CD4-positive, alpha-beta T cell treated with Interleukin-17A for 1 hour (primary cell): ENCODE data around the gene KATNBL1.
A peak's percentile ranks its signal among the peaks of the same experiment; 100 is the strongest.

Experiments
- DNase-seq: peaks from one replicate; pipeline ENCODE4 v3.0.0-alpha.2; 2020

The KATNBL1 gene, protein sequence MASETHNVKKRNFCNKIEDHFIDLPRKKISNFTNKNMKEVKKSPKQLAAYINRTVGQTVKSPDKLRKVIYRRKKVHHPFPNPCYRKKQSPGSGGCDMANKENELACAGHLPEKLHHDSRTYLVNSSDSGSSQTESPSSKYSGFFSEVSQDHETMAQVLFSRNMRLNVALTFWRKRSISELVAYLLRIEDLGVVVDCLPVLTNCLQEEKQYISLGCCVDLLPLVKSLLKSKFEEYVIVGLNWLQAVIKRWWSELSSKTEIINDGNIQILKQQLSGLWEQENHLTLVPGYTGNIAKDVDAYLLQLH

DNA sequence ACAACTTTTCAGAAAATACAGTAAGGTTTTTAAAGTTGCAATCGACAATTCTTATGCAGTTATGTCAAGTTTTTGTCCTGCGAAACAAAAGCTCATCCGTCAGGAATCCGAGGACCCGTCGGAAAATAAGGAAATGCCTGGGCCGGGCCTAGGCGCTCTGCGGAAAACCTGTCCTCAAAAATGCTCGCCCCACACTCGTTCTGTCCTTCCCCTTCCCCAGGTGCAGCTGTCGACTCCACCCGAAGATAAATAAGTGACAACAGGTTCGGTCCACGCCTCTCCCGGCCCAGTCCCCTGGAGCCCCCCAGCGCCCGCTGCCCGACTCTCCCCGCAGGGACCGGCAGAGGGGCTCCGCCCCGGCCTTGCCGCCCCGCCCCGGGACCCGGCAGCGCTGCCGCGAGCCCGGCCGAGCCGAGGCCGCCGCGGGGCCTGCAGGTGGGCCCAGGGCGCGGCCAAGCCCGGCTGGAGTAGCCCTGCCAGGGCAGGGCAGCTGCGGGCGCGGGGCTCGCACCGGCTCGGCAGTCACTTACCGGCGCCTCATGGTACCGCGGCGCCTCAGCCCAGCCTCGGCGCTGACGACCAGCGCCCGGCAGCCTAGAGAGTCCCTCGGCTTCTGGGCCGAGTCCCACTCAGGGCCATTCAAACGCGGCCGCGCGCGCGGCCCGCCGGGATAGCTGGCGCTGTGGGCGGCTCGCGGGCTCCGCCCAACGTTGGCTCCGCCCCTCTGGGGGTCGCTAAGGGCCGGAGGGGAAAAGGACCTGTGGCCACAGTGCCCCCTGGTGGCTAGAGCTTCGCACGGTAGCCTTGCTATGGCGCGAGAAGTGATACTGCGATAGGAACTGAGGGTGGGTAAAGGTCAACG is at the start of gene KATNBL1:
TSS of gene KATNBL1 (minus strand) at position 676 of the 862 bp plus-strand sequence. CDS start 46,420 bp downstream, outside the sequence.
- DNase-seq, result peak; percentile 95

DNA sequence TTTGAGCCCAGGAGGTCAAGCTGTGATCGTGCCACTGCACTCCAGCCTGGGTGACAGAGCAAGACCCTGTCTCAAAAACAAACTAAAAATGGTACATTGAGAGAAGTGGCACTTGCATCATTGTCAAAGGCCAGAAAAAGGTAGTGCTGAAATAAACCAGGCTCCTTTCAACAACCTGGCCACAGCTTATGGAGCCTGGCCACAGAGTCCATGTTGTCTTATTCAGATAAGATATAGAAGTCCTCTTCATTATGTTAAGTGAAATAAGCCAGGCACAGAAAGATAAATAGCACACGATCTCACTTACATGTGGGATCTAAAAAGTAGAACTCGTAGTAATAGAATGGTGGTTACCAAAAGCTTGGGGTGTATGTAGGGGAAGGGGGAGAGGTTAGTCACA is 49.7 kb upstream of the KATNBL1 start:
- DNase-seq, result no peak

DNA sequence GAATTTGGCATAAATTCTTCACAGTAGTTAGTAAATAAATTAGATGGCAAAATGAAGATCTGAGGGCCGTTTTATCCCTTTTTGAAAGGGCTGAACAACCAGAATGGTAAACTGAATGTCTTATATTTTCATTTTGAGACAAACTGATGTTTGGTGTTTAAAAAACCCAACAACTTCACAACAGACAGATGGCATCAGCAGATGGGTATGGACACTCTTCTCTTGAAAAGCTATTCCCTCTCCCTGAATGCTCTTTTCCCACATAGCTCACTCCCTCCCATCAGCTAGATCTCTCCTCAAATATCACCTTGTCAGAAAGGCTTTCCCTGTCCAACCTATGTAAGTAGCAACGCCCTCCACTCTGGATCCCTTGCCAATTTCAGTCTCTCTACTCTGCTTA is 48.3 kb upstream of the KATNBL1 start:
- DNase-seq, result no peak

DNA sequence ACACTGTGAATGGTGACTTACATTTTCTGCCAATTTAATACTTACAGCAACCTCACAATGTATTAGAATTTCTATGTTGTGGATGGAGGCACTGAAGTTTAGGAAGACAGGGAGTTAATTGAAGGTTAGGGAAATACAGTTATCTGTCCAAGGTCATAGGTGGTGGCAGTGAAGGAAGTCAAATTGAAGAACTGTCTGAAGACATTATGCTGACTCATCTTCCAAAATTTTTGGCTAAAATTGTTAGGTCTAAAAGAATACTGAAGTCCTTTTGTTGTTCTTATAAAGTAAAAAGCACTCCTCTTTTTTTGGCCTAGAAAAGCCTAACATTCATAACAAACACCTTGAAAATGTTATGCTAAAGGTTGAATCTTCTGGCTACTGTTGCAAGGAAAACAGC is 42.6 kb upstream of the KATNBL1 start:
- DNase-seq, result no peak

DNA sequence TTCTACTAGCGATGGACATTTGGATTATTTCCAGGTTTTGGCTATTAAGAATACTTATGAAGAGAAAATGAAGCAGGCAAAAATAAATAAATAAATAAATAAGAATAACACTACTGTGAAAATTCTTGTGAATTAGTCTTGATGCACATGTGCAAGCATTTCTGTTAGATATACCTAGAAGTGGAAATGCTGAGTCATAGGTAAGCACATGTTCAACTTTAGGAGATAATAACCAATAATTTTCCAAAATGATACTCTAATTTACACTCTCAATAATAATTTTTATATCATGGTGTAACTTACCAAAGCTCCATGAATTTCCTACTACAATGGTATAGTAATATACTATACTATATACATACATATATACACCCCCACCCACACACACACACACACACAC is 38.3 kb upstream of the KATNBL1 start:
- DNase-seq, result no peak

DNA sequence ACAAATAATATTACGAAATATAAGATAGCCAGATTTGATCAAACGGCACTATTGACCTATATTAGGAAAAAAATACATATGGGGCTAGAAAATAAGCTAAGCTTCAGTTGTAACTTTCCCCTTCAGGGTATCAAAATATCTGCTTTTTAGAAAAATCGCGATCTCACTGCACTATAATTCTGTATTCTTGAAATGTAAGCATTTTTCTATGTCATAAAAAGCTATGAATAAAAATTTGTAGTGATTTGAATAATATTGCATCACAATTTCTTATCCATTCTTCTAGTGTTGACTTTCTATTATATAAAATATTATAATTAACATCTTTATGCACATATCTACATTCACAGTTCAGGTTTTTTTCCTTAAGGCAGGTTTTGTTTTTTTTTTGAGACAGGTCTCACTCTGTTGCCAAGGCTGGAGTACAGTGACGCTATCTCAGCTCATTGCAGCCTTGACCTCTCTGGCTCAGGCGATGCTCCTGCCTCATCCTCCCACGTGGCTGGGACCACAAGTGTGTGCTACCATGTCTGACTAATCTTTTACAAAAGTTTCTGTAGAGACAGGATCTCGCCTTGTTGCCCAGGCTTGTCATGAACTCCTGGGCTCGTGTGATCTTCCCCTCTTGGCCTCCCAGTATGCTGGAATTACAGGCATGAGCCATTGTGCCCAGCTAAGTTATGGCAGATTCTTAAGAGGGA is 36.5 kb upstream of the KATNBL1 start:
- no peak for DNase-seq

DNA sequence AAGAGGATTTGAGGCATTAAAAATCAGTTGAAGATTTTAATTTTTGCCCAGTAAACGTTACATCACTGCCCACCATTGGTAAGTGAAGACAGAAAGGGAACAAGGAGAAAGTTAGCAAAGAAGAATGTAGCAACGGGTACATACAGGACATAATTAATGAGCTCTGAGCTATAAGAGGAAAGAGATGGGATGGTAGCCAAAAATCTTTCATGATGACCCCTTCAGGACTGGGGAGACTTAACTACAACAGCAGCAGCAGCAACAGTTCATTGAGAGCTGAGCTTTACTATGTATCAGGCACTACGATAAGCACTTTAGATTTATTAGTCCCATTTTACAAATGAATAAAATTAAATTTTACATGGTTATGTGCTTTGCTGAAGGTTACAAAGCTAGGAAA is 33.3 kb upstream of the KATNBL1 start:
- DNase-seq, result no peak

DNA sequence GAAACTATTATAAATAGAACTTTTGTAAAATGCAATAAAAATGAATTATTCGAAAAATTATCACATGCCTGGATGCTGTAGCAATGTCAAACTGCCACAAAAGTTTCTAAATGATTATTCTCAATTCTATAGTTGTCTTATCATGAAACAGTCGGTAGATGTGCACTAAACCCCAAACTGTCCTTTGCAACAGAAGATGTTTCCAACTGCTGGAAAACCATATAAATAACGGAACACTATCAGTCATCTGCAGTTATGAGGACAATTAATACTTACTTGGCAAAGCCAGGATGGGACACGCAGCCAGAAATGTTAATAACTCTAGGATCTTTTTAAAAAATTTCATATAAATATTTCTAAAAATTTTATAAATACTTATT is 32.4 kb upstream of the KATNBL1 start:
- no peak for DNase-seq

DNA sequence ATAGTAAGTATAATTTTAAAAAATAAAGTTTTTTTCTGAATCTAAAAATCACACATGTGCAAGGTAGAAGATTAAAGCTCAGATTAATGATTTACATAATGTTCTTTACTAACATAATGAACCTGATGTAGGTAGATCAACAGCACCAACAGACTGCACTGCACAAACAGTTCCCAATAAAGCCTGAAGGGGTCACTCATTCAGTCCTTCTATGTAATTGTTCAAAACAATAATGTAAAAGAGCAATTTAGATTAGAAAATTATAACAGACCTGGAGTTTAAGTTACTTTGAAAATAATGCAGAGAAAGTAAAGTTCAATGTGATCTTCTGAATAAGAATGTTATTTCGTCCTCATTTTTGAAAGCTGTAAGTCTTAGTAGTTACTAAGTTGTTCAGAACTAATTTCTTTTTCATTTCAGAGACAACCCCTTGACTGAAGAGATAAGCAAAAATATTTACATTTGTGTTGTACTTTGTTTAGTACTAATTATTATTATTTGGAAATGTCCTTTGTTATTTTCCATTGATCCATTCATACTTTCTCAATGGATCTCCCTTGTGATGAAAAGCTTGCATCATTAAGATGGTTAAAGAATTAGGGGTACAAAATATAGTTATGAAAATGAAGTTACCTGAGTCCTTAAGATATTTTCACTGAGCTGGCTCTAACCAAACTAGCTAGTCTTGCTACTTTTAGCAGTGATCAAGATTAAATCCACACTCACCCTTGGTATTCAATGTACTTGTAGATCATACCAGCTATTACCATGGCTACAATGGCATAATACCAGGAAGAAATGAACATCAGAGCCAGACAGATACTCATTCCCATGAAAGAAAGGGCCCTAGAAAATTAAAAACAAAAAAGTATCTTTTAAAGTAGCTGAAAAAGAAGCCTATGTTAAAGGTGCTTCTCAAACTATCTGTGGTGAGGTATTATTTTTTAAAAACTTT is 31.8 kb upstream of the KATNBL1 start:
- DNase-seq, result peak; percentile 74

DNA sequence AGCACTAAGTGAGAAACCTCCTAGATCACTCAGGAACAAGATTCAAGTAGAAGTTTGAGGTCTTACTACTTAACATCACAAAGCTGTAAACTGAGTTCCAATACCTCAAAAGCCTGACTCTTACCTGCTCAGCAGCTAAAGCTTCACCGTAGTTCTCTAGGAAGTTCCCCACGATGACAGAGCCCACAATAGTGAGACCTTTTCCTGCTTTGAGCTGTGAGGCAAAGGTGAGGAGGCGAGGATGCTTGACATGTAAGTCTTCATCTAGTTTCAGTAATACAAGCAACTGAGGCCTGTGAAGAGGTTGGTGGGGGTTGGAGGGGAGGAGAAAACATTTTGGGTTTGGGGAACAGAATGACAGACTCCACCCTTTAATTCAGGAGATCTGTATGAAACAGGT is 30.6 kb upstream of the KATNBL1 start:
- no peak for DNase-seq

DNA sequence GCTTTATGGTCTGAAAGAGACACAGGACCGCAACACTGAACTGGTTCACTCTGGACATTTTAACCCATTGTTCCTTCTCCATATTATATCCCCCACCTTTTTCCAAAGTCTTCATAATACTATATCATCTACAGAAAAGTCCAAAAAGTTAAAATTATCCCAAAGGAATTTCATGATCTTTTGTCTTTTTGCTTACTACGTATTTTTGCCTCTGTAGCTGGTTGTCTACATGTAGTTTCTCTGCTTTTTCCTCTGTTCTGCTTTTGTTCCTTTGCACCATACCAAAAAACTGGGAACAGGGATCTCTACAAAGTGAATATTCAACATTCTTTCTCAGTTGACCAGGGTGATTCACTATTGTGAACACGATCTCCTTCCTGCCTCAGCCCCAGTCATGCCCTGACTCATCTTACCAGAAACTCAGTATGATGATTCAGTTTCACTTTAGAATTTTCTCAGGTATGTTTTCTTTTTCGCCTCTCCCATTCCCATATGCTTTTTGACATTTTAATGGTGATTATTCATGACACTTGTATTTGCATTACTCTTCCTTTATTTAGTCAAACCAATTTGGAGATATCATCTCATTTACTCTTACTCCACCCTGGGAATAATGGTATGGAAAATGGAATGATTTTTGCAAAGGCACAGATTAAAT is 29.4 kb upstream of the KATNBL1 start:
- DNase-seq, result no peak

DNA sequence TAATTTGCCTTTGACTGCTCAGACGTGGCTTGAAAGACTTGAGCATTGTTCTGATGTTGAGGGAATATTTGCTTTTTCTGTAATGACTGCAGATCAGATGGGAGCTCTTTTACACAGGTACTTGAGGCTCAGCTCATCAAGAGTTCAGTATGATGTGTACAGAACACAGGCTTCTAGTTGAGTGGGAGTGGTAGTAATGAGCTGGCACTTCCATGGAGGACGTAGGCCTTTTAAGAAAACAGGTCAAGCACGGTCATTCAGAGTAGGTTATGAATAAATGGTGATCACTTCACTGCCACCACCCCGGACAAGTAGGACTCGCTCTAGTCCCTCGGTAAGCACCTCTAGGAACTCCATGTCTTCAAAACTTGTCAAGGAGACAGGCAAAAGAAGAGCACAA is 23.7 kb upstream of the KATNBL1 start:
- DNase-seq, result no peak

DNA sequence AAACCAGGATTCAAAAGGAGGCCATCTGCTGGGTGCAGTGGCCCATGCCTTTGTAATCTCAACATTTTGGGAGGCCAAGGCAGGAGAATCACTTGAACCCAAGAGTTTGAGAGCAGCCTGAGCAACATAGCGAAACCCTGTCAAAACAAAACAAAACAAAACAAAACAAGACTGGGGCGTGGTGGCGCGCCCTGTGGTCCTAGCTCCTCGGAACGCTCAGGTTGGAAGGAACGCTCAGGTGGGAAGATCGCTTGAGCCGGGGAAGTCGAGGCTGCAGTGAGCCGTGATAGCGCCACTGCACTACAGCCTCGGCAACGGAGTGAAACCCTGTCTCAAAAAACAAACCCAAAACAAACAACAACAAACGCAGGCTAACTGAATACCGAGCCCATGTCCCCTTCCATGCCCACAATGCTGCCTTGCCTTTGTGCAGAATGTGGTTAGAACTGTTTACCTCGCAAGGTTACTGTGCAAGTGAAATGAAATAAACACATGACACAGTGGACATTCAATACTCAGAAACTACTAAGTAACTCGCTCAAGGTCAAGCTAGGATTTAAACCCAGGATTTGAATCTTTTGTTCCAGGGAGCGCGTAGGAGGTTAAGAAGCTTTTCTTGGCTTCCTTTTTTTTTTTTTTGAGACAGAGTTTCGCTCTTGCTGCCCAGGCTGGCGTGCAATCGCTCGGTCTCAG is 14.2 kb upstream of the KATNBL1 start:
- no peak for DNase-seq

DNA sequence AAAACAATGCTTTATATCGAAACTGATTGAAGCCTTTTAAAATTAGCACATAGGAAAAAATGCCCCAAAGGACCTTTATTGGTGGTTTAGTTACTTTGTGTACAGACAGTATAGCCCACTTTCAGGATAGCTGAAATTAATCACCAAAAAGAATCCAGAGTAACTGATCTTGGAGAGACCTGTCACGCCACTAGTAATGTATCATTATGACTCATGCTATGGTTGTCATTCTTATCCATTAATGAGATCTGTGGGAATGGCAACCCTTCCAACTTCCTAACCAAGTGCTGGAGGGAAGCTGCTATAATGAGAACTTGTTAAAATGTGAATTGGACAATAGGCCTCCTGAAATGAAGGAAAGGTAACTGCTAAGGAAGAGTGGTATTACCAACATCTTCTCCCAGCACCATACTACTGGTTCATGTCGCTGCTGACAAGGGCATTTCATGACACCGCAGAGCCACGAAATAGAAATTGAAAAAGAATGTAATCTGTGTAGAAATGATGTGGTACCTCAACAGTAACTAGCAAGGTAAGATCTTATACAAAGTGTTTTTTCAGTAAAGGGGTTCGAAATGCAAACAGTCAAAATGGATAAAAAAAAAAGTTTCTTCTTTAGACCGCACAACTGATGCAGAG is 7.8 kb upstream of the KATNBL1 start:
- DNase-seq, result no peak

DNA sequence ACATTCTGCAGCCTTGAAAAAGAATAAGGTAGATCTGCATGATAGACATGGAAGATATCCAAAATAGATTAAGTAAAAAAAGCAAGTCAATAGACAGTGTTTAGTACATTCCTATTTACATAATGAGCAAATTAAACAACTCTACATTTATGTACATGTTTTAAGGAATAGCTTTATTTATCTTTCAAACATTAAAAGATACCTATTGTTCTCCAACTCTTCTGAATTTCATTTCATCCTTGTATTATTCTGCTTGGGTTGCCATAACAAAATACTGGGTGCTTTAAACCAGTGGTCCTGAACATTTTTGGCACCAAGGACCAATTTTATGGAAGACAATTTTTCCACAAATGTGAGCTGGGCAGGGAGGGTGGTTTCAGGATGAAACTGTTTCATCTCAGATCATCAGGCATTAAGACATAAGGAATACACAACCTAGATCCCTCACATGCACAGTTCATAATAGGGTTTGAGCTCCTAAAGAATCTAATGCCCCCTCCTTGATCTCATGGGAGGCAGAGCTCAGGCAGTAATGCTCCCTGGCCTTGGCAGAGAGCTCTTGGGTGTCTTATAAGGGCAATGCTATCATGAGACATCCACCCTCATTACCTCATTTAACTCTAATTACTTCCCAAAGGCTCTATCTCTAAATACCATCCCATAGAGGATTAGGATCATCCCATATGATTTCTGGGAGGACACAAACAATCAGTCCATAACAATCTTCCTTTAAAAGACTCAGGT is 6.8 kb upstream of the KATNBL1 start:
- no peak for DNase-seq

DNA sequence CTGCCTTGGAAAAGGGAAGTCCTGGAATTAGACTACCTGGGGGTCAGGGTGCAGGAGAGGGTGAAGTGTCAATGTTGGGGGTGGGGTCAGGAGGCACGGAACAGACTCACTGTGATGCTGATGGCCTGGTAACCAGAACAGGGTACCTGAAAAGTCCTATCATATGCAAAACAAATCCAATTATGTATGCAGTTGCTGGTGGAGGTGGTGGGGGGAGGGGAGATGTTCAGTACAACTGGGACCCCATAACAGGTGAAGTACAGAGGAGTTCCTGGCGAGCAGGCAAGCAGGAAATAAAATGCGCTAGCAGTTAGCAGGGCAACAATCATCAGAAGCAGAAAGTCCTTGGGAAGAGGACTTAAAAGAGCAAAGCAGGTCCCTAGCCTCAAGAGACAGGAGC is 4.2 kb upstream of the KATNBL1 start:
- DNase-seq, result no peak

DNA sequence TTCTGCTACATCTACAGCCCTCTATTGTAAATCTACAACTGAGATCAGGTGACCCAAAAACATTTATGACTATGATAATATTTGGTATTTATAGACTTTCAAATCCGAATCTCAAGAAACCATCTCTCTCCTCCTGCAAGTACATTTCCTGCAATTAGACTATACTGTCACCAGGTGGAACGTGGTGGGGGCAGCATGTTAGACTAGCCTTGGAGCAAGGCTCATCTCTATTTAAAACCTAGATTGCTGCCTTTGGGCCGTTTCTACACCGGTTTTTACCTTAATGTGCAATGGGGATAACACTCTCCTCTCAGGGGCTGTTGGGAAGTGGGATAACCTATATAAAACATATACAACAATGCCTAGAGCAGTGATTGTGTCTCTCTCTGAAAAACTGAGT is 3.8 kb upstream of the KATNBL1 start:
- DNase-seq, result no peak

DNA sequence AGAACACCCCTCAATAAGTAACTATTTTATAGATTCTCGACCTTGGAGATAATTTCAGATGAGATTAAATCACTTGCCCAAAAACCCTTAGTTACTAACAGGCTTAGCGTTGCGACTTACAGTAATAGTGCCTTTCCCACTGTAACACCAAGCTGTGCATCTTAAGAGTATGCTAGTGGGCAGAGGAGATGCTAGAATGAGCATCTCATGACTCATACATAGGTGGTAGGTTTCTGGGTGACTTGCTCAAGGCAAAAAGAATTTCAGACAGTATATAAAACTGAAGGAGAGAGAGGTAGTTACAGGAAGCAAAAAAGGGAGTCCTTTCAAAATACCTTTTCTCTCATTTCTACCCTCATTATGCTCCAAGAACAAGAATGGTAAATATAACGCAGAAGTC is 3.9 kb downstream of the KATNBL1 start:
- DNase-seq, result no peak

DNA sequence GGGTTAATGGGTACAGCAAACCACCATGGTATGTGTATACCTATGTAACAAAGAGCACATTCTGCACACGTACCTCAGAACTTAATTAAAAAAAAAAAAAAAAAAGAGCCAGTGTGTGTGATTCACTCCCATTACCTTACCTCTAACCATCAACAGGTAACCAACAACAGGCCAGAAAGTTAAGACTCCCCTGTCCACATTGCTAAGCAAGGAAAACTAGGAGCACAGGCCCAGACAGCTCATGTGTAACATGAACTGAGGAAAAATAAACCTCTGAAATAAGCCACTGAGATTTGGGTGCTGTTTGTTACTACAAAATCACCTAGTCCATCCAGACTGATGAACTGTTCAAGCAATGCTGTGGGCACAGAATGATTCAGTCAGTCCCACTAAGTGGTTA is 6.0 kb downstream of the KATNBL1 start:
- no peak for DNase-seq

DNA sequence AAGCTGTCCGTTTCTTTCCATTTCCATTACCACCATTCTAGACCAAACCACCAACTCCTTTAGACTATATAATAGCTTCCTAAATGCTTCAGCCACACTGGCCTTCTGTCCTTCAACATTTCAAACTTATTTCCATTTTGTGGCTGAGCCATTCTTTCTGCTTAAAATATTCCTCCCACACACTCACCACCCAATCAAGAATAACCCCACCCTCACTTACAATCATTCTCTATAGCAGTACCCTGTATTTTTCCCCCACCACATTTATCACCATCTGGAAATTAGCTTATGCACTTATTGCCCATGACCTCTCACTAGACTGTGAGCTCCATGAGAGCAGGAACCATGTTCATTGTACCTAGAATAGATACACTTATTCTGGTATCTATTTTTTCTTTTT is 6.6 kb downstream of the KATNBL1 start:
- no peak for DNase-seq
